Natural killer cell (primary cell): ENCODE results near the gene SCD. TPM values are rescaled to one million over a fixed set of nuclear protein-coding genes. Genes with fewer than 3 reads are reported as not detected.
"Not testable (repeated sequence)": the region's sequence is repeated elsewhere in the genome, so short reads cannot be mapped to it uniquely, and the experiment has no call there.

ENCODE experiments used
- ATAC-seq, 3 donors: fragments of 150-1000 bp in 2 of 3; fragments of 200-7000 bp in 1 of 3; cut with Tn5 transposase; 1 replicate in 1 of 3; 2 replicates in 2 of 3; pipeline ENCODE4 v1.10.0; 2021; ENCODE audit warnings: mild to moderate bottlenecking in 2 of 3, moderate library complexity in 2 of 3
- DNase-seq, 2 donors: peaks; one replicate each; pipeline versions ENCODE4 v3.0.0 to v3.0.0-alpha.2; 2013 to 2021; ENCODE audit warnings: mixed read lengths in 1 of 2
- H3K27ac ChIP-seq: one replicate; pipeline ENCODE4 v1.5.1; 2013; ENCODE audit warnings: mild to moderate bottlenecking, low read length
- H3K27me3 ChIP-seq: one replicate; pipeline ENCODE4 v1.6.1; 2013; ENCODE audit warnings: low read length; ENCODE audit not compliant: control insufficient read depth, insufficient read depth
- H3K36me3 ChIP-seq: one replicate; pipeline ENCODE4 v1.6.1; 2013; ENCODE audit warnings: low read length; ENCODE audit not compliant: control insufficient read depth, insufficient read depth
- H3K4me1 ChIP-seq: one replicate; pipeline ENCODE4 v1.6.1; 2013; ENCODE audit warnings: low read length; ENCODE audit not compliant: control insufficient read depth, insufficient read depth
- H3K4me3 ChIP-seq: one replicate; pipeline ENCODE4 v1.5.1; 2013; ENCODE audit warnings: low read length
- H3K9me3 ChIP-seq: one replicate; pipeline ENCODE4 v1.6.1; 2013; ENCODE audit warnings: low read length; ENCODE audit not compliant: control insufficient read depth, insufficient read depth
- H3K27ac Mint-ChIP-seq, 2 donors: one replicate each; pipeline ENCODE4 v1.8.0; 2022; ENCODE audit warnings: mild to moderate bottlenecking in 2 of 2, mixed read lengths in 2 of 2, moderate library complexity in 1 of 2
- H3K27me3 Mint-ChIP-seq, 2 donors: one replicate each; pipeline ENCODE4 v1.8.0; 2022; ENCODE audit warnings: low read depth in 2 of 2, mixed read lengths in 2 of 2
- H3K36me3 Mint-ChIP-seq: one replicate; pipeline ENCODE4 v1.8.0; 2022; ENCODE audit warnings: mixed read lengths
- H3K4me1 Mint-ChIP-seq, 2 donors: one replicate each; pipeline ENCODE4 v1.8.0; 2022; ENCODE audit warnings: mixed read lengths in 2 of 2
- H3K4me3 Mint-ChIP-seq: one replicate; pipeline ENCODE4 v1.8.0; 2022; ENCODE audit warnings: mild to moderate bottlenecking, moderate library complexity, mixed read lengths
- H3K9me3 Mint-ChIP-seq, 2 donors: one replicate each; pipeline ENCODE4 v1.8.0; 2022; ENCODE audit warnings: mixed read lengths in 2 of 2
- CTCF ChIP-seq: fragments of 200-600 bp; IDR thresholded peaks from one replicate; pipeline ENCODE4 v1.8.0; 2022; ENCODE audit warnings: antibody characterized with exemption
- WGBS: methylation state at CpG from one replicate; pipeline ENCODE4 v1.1.7; 2013; ENCODE audit warnings: missing lambda C conversion rate; ENCODE audit not compliant: insufficient coverage; 5-methylcytosine and 5-hydroxymethylcytosine counted together
- intact Hi-C: fragments of 100-400 bp; cut with micrococcal nuclease; formaldehyde crosslinking; loops from one replicate; pipeline ENCODE4 v1.14.2; 2022
- total RNA-seq, 4 donors: library from RNA; stranded (reverse); fragments of 120-200 nt in 1 of 4; gene quantifications; one replicate each; pipeline versions ENCODE4 v1.2.3 to v1.2.4, GENCODE V29; 2013 to 2022

Gene SCD
- total RNA-seq, 3 donors from 2014 or later (not counting 1 experiment from before 2014, with no cell fraction given), result 3.5 to 10.1 (median 3.8) TPM

GRCh38 chr10:100373298-100374199 lies 26.5 kb downstream of the SCD start:
- peaks cover 61% of the 10 kb centered on the region for H3K4me1 ChIP-seq
- Mint-ChIP-seq H3K27ac (no peak overlapping the region), H3K4me1 (peaks cover 31 to 42% of the 10 kb centered on the region in 2 donors), H3K9me3 (no peaks in the 10 kb centered on the region), H3K36me3 (no peaks in the 10 kb centered on the region), H3K4me3 (no peak overlapping the region), H3K27me3 (peaks cover 0 to 7% of the 10 kb centered on the region in 2 donors)
- no peaks in the 10 kb centered on the region for H3K9me3 ChIP-seq
- under 1% methylated on average over 45 of the region's 45 CpGs for WGBS
- intact Hi-C loops, result loop anchor here (5.0 kb wide), 2 partner anchors 36 to 164 kb away; partner anchors contain the start of gene HIF1AN
- peak overlapping the region; percentile 90 for H3K27ac ChIP-seq
- DNase-seq, result peak; percentile 84 to 89
- ATAC-seq, result peak; percentile 65 to 91 (median 84)
- no peaks in the 10 kb centered on the region for H3K36me3 ChIP-seq
- peak overlapping the region; percentile 65 for H3K4me3 ChIP-seq
- no peaks in the 10 kb centered on the region for H3K27me3 ChIP-seq
- TF ChIP-seq CTCF, result no peak

- Histone ChIP-seq H3K4me1 (peaks cover 61% of the 10 kb centered on the region), H3K4me3 (peak overlapping the region; percentile 65), H3K36me3 (no peaks in the 10 kb centered on the region), H3K27me3 (no peaks in the 10 kb centered on the region), H3K9me3 (no peaks in the 10 kb centered on the region), H3K27ac (peak overlapping the region; percentile 90)
- no peak for DNase-seq
- Mint-ChIP-seq H3K4me1 (peaks cover 31 to 42% of the 10 kb centered on the region in 2 donors), H3K4me3 (no peak overlapping the region), H3K27me3 (peaks cover 0 to 7% of the 10 kb centered on the region in 2 donors), H3K9me3 (no peaks in the 10 kb centered on the region), H3K36me3 (no peaks in the 10 kb centered on the region), H3K27ac (no peak overlapping the region)
- no peak for ATAC-seq
- TF ChIP-seq CTCF, result no peak
- WGBS, result 33% methylated on average over 3 of the region's 3 CpGs
- intact Hi-C loops, result loop anchor here (5.0 kb wide), 2 partner anchors 37 to 163 kb away; partner anchors contain the start of gene HIF1AN
These were observed 27.2 kb downstream of the SCD start for GRCh38 chr10:100374200-100374655.

- not testable (repeated sequence) for DNase-seq, H3K27ac Mint-ChIP-seq, ATAC-seq, H3K4me3 ChIP-seq, H3K9me3 Mint-ChIP-seq, H3K27me3 Mint-ChIP-seq, H3K27ac ChIP-seq, H3K36me3 ChIP-seq, H3K9me3 ChIP-seq, H3K27me3 ChIP-seq, H3K36me3 Mint-ChIP-seq, H3K4me3 Mint-ChIP-seq
- peaks cover 59% of the 10 kb centered on the region for H3K4me1 ChIP-seq
- WGBS, result 92% methylated on average over 7 of the region's 7 CpGs
- intact Hi-C loops, result loop anchor here (5.0 kb wide), 2 partner anchors 38 to 162 kb away; partner anchors contain the start of gene HIF1AN
- peaks cover 31 to 37% of the 10 kb centered on the region in 2 donors for H3K4me1 Mint-ChIP-seq
These were observed 27.8 kb downstream of the SCD start for GRCh38 chr10:100374677-100375353.

GRCh38 chr10:100376656-100377055 lies 29.6 kb downstream of the SCD start:
- Mint-ChIP-seq H3K27me3 (peaks cover 10 to 14% of the 10 kb centered on the region in 2 donors), H3K4me1 (peaks cover 15 to 19% of the 10 kb centered on the region in 2 donors)
- peaks cover 41% of the 10 kb centered on the region for H3K4me1 ChIP-seq
- H3K27ac Mint-ChIP-seq, H3K27me3 ChIP-seq, H3K9me3 ChIP-seq, ATAC-seq, intact Hi-C loops, DNase-seq, H3K36me3 Mint-ChIP-seq, H3K4me3 Mint-ChIP-seq, H3K9me3 Mint-ChIP-seq, H3K36me3 ChIP-seq, H3K4me3 ChIP-seq, H3K27ac ChIP-seq: not testable (repeated sequence)
- WGBS, result 94% methylated on average over 6 of the region's 6 CpGs
